Tibial nerve (tissue), 4 donors: ENCODE data around the gene ANK2. TPM values are rescaled to one million over a fixed set of nuclear protein-coding genes. Genes with fewer than 3 reads are reported as not detected.

ENCODE experiments used
- DNase-seq, 2 donors: peaks; one replicate each; pipeline ENCODE4 v3.0.0-alpha.2; 2019; ENCODE audit warnings: low spot score in 2 of 2
- H3K27ac ChIP-seq, 4 donors: fragments of 200-600 bp; sonication (generic) in 3 of 4; one replicate each; pipeline ENCODE4 v1.5.1; 2017 to 2019; ENCODE audit warnings: mild to moderate bottlenecking in 1 of 4
- H3K27me3 ChIP-seq, 2 donors: fragments of 200-600 bp; sonication (generic) in 1 of 2; one replicate each; pipeline versions ENCODE4 v1.5.1 to v1.6.0; 2017 to 2019
- H3K36me3 ChIP-seq, 3 donors: fragments of 200-600 bp; sonication (generic); one replicate each; pipeline ENCODE4 v1.5.1; 2018 to 2019
- H3K4me1 ChIP-seq, 4 donors: fragments of 200-600 bp; sonication (generic) in 3 of 4; one replicate each; pipeline ENCODE4 v1.5.1; 2017 to 2019
- H3K4me3 ChIP-seq, 4 donors: fragments of 200-600 bp; sonication (generic) in 3 of 4; one replicate each; pipeline ENCODE4 v1.5.1; 2017 to 2019; ENCODE audit warnings: mild to moderate bottlenecking in 1 of 4, moderate library complexity in 1 of 4
- H3K9me3 ChIP-seq, 4 donors: fragments of 200-600 bp; sonication (generic) in 3 of 4; one replicate each; pipeline ENCODE4 v1.5.1; 2017 to 2019
- CTCF ChIP-seq, 5 experiments: fragments of 200-600 bp in 3 of 5; fragments of 450-650 bp in 2 of 5; sonication (generic) in 3 of 5; IDR thresholded peaks; one replicate each; pipeline ENCODE4 v1.5.1; 2016 to 2019; ENCODE audit warnings: antibody characterized with exemption in 5 of 5, mild to moderate bottlenecking in 3 of 5, moderate library complexity in 2 of 5
- EP300 ChIP-seq, 2 donors: sonication (generic); formaldehyde crosslinking; IDR thresholded peaks; one replicate each; pipeline ENCODE4 v1.6.1; 2017; ENCODE audit warnings: antibody characterized with exemption in 2 of 2, mild to moderate bottlenecking in 1 of 2
- POLR2A ChIP-seq, 2 donors: fragments of 450-650 bp; IDR thresholded peaks; one replicate each; pipeline ENCODE4 v1.6.1; 2017; ENCODE audit warnings: antibody characterized with exemption in 2 of 2, mild to moderate bottlenecking in 2 of 2, moderate library complexity in 2 of 2
- WGBS, 2 donors: methylation state at CpG; one replicate each; pipeline ENCODE4 v1.1.5; 2018; 5-methylcytosine and 5-hydroxymethylcytosine counted together
- total RNA-seq, 4 donors: library from RNA; depleted of rRNA; stranded (reverse); fragments of >200 nt; gene quantifications; one replicate each; pipeline ENCODE4 v1.1.0, GENCODE V29; 2016

Gene ANK2
- total RNA-seq, 4 donors from 2014 or later: 63.9 to 113 (median 87.5) TPM

GRCh38 chr4:113094802-113095201, 45.3 kb downstream of the ANK2 start:
- TF ChIP-seq EP300 (IDR thresholded peaks at IDR 0.05): no peak
- peak; percentile 43 to 70 (median 60) for TF ChIP-seq CTCF (IDR thresholded peaks at IDR 0.05)

GRCh38 chr4:113101669-113102068, 52.2 kb downstream of the ANK2 start:
- no peaks in the 10 kb centered on the region for H3K36me3 ChIP-seq
- no peak overlapping the region for H3K27ac ChIP-seq
- H3K4me1 ChIP-seq: peaks cover 0 to 4% (median 0%) of the 10 kb centered on the region in 4 donors
- TF ChIP-seq CTCF (IDR thresholded peaks at IDR 0.05) (no peak), POLR2A (IDR thresholded peaks at IDR 0.05) (no peak), EP300 (IDR thresholded peaks at IDR 0.05) (no peak)
- no peaks in the 10 kb centered on the region for H3K27me3 ChIP-seq
- no peak for DNase-seq
- 92 to 100% methylated on average over 1 of the region's 1 CpG for WGBS, 2 donors
- no peak overlapping the region for H3K4me3 ChIP-seq
- no peaks in the 10 kb centered on the region for H3K9me3 ChIP-seq

More at GRCh38 chr4:113094802-113095201, 45.3 kb downstream of the ANK2 start:
- Histone ChIP-seq H3K36me3 (no peaks in the 10 kb centered on the region), H3K4me1 (peaks cover 0 to 5% (median 0%) of the 10 kb centered on the region in 4 donors), H3K9me3 (no peaks in the 10 kb centered on the region), H3K4me3 (no peak overlapping the region), H3K27me3 (no peaks in the 10 kb centered on the region), H3K27ac (no peak overlapping the region)
- DNase-seq: no peak

- no peaks in the 10 kb centered on the region for H3K27me3 ChIP-seq
- no peak for DNase-seq
- WGBS, 2 donors: 35 to 41% methylated on average over 1 of the region's 1 CpG
- H3K9me3 ChIP-seq: no peaks in the 10 kb centered on the region
- H3K27ac ChIP-seq: no peak overlapping the region
- peaks cover 0 to 4% (median 0%) of the 10 kb centered on the region in 4 donors for H3K4me1 ChIP-seq
- TF ChIP-seq POLR2A (IDR thresholded peaks at IDR 0.05): no peak
- TF ChIP-seq CTCF (IDR thresholded peaks at IDR 0.05): no peak
- TF ChIP-seq EP300 (IDR thresholded peaks at IDR 0.05): no peak
- no peak overlapping the region for H3K4me3 ChIP-seq
- no peaks in the 10 kb centered on the region for H3K36me3 ChIP-seq
These were observed 54.1 kb downstream of the ANK2 start for GRCh38 chr4:113103556-113103955.

- peaks cover 0 to 4% (median 0%) of the 10 kb centered on the region in 4 donors for H3K4me1 ChIP-seq
- no peaks in the 10 kb centered on the region for H3K36me3 ChIP-seq
- no peaks in the 10 kb centered on the region for H3K27me3 ChIP-seq
- TF ChIP-seq EP300 (IDR thresholded peaks at IDR 0.05) (no peak), CTCF (IDR thresholded peaks at IDR 0.05) (peak in 4 of 5 experiments; percentile 15 to 61 (median 48))
- H3K9me3 ChIP-seq: no peaks in the 10 kb centered on the region
- DNase-seq: no peak
- H3K4me3 ChIP-seq: no peak overlapping the region
- H3K27ac ChIP-seq: peak overlapping the region in 1 of 4 donors; percentile 18
These were observed 56.7 kb downstream of the ANK2 start for GRCh38 chr4:113106108-113106507.

- H3K27ac ChIP-seq: no peak overlapping the region
- peaks cover 0 to 4% (median 0%) of the 10 kb centered on the region in 4 donors for H3K4me1 ChIP-seq
- no peak overlapping the region for H3K4me3 ChIP-seq
- no peak for DNase-seq
- no peaks in the 10 kb centered on the region for H3K9me3 ChIP-seq
- no peaks in the 10 kb centered on the region for H3K27me3 ChIP-seq
- TF ChIP-seq EP300 (IDR thresholded peaks at IDR 0.05) (no peak), CTCF (IDR thresholded peaks at IDR 0.05) (no peak), POLR2A (IDR thresholded peaks at IDR 0.05) (no peak)
- WGBS, 2 donors: 45 to 62% methylated on average over 4 of the region's 4 CpGs
- no peaks in the 10 kb centered on the region for H3K36me3 ChIP-seq
These were observed 59.8 kb downstream of the ANK2 start for GRCh38 chr4:113109106-113109718.
